KOPT-K1 (cell line): Measurements from ENCODE around the gene GET4.

Experiments used
- H3K27ac ChIP-seq: fragments of 200-600 bp; sonication (generic); 2 replicates; pipeline ENCODE4 v1.5.1; 2016; ENCODE audit warnings: antibody characterized with exemption, mild to moderate bottlenecking, low read depth, low read length; ENCODE audit not compliant: poor library complexity, severe bottlenecking
- H3K36me3 ChIP-seq: fragments of 200-600 bp; sonication (generic); 2 replicates; pipeline ENCODE4 v1.5.1; 2017; ENCODE audit warnings: antibody characterized with exemption, mild to moderate bottlenecking, low read length, moderate library complexity; ENCODE audit not compliant: insufficient read depth
- H3K9me3 ChIP-seq: fragments of 200-600 bp; sonication (generic); 2 replicates; pipeline ENCODE4 v1.5.1; 2017; ENCODE audit warnings: antibody characterized with exemption, low read length, mild to moderate bottlenecking; ENCODE audit not compliant: insufficient read depth, poor library complexity, severe bottlenecking

Gene GET4, protein sequence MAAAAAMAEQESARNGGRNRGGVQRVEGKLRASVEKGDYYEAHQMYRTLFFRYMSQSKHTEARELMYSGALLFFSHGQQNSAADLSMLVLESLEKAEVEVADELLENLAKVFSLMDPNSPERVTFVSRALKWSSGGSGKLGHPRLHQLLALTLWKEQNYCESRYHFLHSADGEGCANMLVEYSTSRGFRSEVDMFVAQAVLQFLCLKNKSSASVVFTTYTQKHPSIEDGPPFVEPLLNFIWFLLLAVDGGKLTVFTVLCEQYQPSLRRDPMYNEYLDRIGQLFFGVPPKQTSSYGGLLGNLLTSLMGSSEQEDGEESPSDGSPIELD

DNA sequence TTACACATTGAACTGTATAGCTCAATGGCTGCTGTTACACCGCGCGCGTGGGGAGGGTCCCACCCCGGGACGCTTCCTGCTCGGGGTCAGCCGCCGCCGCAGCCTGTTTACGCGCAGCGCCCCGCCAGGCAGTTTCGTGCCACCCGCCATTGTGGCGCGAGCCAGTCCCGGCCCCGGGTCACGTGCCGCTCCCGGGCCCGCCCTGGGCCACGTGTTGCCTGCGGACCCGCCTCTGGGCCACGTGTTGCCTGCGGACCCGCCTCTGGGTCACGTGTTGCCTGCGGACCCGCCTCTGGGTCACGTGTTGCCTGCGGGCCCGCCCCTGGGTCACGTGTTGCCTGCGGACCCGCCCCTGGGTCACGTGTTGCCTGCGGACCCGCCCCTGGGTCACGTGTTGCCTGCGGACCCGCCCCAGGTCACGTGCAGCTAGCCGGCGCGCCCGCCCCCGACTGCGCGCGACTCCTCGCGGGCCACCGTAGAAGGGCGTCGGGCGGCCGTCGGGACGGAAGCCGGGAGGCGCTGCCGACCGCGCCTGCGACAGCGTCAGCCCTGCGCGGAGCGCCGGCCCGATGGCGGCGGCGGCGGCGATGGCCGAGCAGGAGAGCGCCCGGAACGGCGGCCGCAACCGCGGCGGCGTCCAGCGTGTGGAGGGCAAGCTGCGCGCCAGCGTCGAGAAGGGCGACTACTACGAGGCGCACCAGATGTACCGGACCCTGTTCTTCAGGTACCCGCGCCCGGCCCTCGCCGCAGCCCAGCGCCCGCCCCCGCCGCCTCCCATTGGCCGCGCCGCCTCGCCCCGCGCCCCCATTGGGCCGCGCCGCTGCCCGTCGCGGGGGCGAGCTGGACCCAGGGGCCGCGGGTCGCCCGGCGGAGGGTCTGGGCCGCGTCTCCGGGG, at the start of gene GET4:
GET4 (plus strand) TSS at position 478 of the 895 bp plus-strand sequence; CDS start at position 570, 92 bp downstream.
- Histone ChIP-seq H3K27ac (peak within 1 kb of the TSS; percentile 71), H3K9me3 (no peaks in the 10 kb centered on the region)

DNA sequence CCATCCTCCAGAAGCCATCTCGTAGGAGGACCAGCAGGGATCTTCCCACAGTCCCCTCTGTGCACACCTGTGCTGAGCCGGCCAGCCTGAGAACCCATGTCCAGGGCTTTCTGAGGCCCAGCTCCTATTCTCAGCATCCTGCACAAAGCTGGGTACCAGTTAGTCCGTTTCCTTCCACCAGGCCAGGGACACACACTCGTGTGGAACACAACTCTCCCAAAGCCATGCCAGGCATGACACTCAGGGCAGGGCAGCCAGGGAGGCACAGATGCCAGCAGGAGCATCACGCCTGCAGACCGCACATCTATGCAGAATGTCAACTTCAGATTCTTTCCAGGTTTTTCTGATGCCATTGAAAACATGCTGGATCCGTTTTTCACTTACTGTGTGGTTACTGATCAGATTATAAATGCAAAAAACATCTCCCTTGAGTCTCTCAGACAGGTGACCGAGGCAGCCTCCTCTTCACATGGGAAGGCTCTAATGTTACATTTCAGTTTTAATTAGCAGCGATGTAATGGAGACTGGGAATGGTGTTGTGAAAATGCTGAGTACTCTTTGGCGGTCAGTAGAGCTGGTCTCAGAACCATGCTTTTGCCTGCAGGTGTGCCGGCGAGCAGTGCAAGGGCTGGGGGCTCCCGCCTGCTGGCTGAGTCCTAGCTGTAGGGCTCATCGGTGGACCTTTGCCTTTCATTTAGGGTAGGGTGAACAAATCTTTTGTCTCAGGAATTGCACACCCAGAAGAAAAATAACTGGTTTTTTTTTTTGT, 47.4 kb upstream of the GET4 start:
- H3K27ac ChIP-seq, result no peak overlapping the region
- H3K9me3 ChIP-seq, result no peaks in the 10 kb centered on the region
- H3K36me3 ChIP-seq, result 0 out of 2 replicates have a peak, but pooled peaks cover 13% of the 10 kb centered on the region

More for the DNA sequence above, at the start of gene GET4:
- peaks cover 54% of the 10 kb centered on the region for H3K36me3 ChIP-seq

DNA sequence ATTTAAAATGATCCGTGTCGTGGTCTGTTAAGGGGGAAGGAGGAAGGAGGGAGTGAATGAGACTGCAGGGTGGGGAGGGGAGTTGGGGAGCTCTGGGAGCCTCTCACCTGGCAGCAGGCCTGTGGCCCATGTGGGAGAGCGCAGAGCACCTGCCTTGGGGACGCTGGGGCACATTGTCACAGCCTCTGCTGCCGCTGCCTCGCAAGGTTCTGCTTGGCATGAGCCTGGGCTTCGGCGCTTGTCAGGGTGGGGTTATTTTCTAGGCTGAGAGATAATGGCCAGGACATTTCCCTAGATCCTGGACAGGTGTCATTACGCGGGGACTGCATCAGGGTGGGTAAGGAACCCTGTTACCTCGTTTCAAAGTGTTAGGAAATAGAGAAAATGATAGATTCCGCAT, 46.3 kb upstream of the GET4 start:
- H3K36me3 ChIP-seq, result 0 out of 2 replicates have a peak, but pooled peaks cover 13% of the 10 kb centered on the region
- H3K27ac ChIP-seq, result no peak overlapping the region
- no peaks in the 10 kb centered on the region for H3K9me3 ChIP-seq

DNA sequence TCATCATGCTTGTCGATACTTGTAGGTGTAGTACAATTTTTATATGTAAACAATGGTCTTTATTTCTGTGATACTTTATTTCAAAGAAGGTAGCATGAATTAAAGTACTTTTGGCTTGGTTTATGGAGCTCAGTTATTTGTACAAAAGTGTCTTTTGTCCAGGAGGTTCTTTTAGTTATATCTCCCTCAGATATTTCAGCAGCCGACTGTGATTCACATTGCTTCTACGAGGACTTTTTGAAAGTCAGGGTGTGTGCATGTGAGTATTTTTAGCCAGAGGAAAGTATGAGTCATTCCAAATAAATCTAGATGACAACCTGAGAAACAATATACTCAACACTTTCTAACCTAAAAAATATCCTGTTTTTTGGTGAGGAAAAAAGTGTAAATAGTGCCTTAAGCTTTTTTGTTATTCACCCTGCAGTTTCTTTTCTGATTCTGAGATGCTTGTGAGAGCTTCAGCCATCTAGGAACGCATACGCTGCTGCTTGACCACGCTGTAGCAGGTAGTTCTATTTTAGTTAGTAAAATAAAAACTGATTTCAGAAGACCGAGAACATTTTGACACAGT, 44.7 kb upstream of the GET4 start:
- no peak overlapping the region for H3K27ac ChIP-seq
- no peaks in the 10 kb centered on the region for H3K9me3 ChIP-seq
- H3K36me3 ChIP-seq, result peaks cover 25% of the 10 kb centered on the region; the same call in 1 of the 2 replicates

DNA sequence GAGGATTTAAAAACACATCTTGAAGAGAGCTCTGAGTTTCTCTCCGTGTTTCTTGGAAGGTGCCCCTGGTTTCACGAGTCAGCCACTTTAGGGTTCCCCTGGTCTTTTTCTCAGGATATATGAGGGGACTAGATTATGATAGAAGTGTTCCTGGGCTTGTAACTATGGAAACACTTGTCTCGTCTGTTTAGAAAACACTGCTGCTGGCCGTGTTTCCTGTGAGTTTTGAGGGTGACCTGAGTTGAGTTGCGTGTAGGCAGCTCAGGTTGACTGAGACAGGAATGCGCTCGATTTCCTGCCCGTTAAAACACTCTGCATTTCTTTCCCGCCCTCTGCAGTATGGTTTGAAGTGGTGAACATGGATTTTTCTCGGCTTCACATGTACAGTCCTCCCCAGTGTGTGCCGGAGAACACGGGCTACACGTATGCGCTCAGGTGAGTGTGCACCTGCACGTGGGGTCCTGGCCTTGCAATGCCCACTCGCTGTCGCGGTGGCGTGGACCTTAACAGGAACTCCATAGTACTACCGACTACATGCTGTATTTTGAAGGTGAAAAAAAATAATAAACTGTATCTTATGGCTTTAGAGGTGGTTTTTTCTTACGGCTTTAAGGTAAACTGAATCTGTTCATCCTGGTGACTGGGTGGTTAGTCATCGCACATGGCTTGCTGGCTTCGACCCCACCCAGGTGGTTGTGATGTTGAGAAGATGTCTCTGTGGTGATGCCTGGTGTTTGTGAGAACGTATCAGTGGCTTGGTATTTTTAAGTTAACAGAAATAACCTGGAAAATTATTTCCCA, 44.0 kb upstream of the GET4 start, which contains the start of gene SUN1:
SUN1 (plus strand) TSS at position 310 of the 801 bp plus-strand sequence; CDS start at position 359, 49 bp downstream.
- H3K36me3 ChIP-seq, result peaks cover 30% of the 10 kb centered on the region; the same call in 1 of the 2 replicates
- H3K27ac ChIP-seq, result no peak within 1 kb of the TSS
- H3K9me3 ChIP-seq, result no peaks in the 10 kb centered on the region

DNA sequence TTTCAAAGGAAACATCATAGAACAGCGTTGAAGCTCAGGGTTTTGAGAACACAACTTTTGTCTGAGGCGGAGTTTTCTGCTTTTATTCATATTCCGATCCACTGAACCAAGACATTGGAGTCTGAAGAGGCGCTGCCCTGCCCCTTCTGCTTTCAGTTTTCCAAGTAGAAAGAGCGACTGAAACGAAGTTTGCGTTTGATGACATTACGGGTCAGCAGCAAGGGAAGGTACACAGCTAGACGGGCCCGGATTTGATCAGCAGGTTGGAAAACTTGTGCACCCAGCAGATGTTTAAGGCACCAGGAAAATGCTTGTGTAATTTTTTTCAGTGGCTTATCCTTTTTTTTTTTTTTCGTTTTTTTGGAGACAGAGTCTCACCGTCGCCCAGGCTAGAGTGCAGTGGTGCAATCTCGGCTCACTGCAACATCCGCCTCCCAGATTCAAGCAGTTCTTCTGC, 43.4 kb upstream of the GET4 start:
- Histone ChIP-seq H3K27ac (no peak overlapping the region), H3K36me3 (peaks cover 30% of the 10 kb centered on the region; the same call in 1 of the 2 replicates), H3K9me3 (no peaks in the 10 kb centered on the region)

DNA sequence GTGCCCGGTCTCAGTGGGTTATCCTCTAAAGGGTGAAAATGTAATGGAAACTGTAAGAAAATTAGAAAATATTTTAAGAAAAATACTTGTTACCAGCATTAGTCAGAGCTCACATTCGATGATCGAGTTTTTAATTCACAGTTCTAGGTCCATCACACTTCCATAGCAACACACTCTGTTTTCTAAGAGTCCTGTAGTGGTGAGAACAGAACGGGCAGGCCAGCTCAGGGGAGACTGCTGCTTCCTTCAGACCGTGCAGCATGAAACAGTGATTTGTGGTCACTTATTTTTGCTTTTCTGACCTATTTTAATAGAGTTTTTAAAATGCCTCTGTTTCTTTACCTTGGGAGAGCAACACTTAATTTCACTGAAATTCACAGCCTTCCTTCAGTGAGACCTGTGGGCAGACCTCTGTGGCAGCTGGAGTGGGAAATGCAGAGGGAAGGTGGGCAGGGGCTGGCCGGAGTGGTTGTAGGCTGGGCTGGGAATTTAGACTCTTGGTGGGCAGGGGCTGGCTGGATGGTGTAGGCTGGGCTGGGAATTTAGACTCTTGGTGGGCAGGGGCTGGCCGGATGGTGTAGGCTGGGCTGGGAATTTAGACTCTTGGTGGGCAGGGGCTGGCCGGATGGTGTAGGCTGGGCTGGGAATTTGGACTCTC, 42.6 kb upstream of the GET4 start:
- no peaks in the 10 kb centered on the region for H3K9me3 ChIP-seq
- peaks cover 35% of the 10 kb centered on the region for H3K36me3 ChIP-seq
- H3K27ac ChIP-seq, result no peak overlapping the region

DNA sequence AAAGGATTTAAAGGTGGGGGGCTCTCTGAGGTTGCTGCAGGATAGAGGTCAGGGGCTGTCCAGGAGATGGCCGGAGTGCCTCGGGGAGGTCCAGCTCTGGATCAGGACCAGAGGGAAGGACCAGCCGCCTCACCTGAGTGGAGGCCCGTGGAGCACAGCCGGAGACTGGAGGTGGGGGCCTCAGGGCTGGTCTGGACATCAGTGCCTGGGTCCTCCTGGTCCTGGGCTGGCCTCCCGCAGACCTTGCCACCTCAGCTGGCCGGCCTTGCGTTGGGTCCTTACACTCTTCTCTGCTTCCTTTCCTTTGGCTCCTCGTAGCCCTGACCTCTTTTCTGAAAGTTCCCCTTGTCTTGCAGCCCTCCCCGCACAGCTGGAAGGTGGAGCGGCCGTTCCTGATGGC, 42.1 kb upstream of the GET4 start:
- no peak overlapping the region for H3K27ac ChIP-seq
- H3K9me3 ChIP-seq, result no peaks in the 10 kb centered on the region
- H3K36me3 ChIP-seq, result peaks cover 40% of the 10 kb centered on the region

DNA sequence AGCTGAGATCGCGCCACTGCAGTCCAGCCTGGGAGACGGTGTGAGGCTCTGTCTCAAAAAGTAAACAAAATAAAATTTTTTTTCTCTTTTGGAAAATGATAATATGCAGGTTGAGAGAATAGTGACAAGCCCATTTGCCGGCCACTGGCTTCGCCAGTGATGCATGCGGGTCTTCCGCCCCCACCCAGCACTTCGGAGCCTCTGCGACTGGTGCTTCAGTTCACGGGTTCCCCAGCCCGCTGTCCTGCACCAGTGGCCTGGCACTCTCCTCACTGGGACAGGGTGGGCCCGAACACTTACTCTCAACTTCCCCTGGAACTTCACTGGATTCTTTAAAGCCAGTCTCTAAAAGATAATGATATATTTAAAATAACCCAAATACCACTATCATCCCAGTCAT, 41.3 kb upstream of the GET4 start:
- H3K9me3 ChIP-seq, result no peaks in the 10 kb centered on the region
- H3K27ac ChIP-seq, result no peak overlapping the region
- H3K36me3 ChIP-seq, result peaks cover 45% of the 10 kb centered on the region

DNA sequence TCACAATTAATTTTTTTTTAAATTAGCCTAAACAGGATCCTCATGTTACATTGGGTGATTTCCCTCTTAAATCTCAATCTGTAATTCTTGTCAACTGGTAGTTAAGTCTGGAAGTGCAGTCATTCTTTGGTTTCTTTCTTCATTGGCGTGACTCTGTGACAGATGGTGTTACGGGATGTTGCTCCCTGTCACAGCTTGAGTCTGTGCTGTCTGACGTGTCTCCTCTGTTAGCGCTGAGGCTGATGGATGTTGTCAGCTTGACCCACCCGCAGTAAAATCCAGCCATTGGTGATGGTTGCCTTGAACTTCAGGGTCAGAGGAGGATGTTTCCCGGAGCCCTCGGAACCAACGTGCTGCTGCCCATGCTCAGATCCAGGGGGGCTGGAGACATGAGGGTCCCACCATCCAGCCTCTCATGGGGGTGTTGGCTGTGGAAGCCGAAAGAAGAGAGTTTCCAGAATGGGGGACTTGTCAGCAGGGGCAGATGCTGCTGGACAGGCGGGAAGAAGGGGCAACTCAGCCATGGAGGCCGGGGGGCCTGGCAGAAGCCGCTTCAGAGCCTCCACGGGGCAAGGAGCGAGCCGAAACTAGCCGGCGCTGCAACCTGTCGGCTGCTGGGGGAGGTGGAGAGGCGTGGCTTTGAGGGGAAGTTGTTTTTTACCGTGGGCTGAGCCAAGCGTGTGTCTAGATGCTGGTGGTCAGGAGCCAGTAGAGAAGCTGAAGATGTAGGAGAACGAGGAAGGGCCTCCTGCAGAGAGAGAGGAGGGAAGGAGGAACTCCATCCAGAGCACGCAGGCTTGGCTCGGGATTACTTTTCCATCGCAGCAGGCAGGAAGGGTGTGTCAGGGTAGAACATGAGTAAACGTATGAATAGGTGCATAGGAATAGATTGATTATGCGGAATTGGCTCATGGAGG, 40.6 kb upstream of the GET4 start:
- Histone ChIP-seq H3K9me3 (no peaks in the 10 kb centered on the region), H3K36me3 (peaks cover 49% of the 10 kb centered on the region), H3K27ac (no peak overlapping the region)

DNA sequence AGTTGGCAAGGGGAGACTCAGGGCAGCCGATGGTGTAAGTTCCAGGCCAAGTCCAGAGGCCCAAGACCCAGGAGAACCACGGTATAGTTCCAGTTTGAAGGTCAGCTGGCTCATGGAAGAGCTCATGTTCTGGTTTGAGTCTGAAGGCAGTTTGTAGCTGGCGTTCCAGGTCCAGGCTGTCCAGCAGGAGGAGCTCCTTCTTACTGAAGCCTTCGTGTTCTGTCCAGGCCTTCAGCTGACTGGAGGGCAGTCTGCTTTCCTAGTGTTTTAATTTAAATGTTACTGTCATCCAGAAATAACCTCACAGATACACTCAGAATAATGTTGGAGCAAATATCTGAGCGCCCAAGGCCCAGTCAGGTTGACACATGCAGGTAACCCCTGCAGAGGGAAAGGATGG, 39.9 kb upstream of the GET4 start:
- Histone ChIP-seq H3K36me3 (peaks cover 52% of the 10 kb centered on the region), H3K9me3 (no peaks in the 10 kb centered on the region), H3K27ac (no peak overlapping the region)

DNA sequence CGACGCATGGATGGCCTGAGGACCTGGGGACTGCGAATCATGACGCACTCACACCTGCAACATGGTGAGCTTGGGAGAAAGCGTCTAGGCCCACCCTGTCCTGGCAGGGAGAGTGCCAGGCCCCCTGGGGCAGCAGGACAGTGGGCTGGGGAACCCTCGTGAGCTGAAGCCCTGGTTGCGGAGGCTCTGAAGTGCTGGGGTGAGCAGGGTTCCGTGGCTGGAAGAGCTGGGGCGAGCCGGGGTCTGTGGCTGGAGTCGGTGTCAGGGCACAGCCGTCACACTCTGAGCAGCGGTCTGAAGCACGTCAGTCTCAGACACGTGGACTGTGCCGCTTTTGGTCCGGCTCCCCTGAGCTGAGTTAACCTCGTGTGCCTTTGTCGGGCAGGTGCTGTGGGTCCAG, 39.4 kb upstream of the GET4 start:
- Histone ChIP-seq H3K9me3 (no peaks in the 10 kb centered on the region), H3K27ac (no peak overlapping the region), H3K36me3 (peaks cover 57% of the 10 kb centered on the region)
